Measurements from ENCODE around the gene PCDH9. TPM values are rescaled to one million over a fixed set of nuclear protein-coding genes. Genes with fewer than 3 reads are reported as not detected.

PCDH9 gene
- total RNA-seq, 3 donors from 2014 or later, result 0.13 to 0.38 (median 0.13) TPM

GRCh38 chr13:66362485-66362884 lies 867.7 kb downstream of the PCDH9 start:
- no peak for DNase-seq
- H3K9me3 Mint-ChIP-seq, result no peaks in the 10 kb centered on the region
- no peak for ATAC-seq
- no peaks in the 10 kb centered on the region for H3K4me1 Mint-ChIP-seq (ENCODE audit: low read depth)
- no peaks in the 10 kb centered on the region for H3K27me3 Mint-ChIP-seq (ENCODE audit: low read depth)
- no peak overlapping the region for H3K4me3 Mint-ChIP-seq
- H3K36me3 Mint-ChIP-seq (ENCODE audit: insufficient read depth), result no peaks in the 10 kb centered on the region

DNA sequence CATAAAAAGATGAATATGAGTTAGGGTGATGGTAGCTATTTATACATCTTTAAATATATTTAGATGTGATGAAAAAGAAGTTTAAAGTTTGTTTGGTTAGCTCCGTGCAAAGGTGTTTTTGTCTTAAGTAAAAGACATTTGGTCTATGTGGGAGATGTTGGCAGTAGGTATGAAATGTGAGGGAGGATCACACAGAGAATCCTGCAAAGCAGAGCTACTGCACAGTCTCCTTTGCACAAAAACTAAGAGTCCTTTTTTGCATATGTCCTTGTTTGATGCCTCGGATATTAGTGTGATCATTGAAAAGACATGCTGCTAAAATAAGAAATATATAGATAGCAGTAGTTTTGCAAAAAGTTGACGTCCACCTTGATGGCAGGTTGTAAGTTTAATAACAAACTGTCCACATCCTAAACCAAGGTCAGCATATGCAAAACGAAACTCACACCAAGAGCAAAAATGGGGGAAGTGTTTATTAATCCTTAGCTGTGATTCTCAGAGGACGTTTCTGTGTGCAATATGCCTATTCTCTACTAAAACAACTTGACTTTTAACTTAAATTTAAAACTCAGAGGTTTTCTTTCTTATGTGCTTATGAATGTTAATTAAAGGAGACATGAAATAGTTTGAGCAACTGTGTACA lies 870.1 kb downstream of the PCDH9 start:
- ATAC-seq, result no peak
- H3K9me3 Mint-ChIP-seq, result no peaks in the 10 kb centered on the region
- no peak overlapping the region for H3K4me3 Mint-ChIP-seq
- no peaks in the 10 kb centered on the region for H3K36me3 Mint-ChIP-seq (ENCODE audit: insufficient read depth)
- DNase-seq, result no peak
- no peaks in the 10 kb centered on the region for H3K27me3 Mint-ChIP-seq (ENCODE audit: low read depth)
- H3K4me1 Mint-ChIP-seq (ENCODE audit: low read depth), result no peaks in the 10 kb centered on the region

- Mint-ChIP-seq H3K4me1 (ENCODE audit: low read depth) (no peaks in the 10 kb centered on the region), H3K4me3 (no peak overlapping the region), H3K9me3 (no peaks in the 10 kb centered on the region), H3K36me3 (ENCODE audit: insufficient read depth) (no peaks in the 10 kb centered on the region), H3K27me3 (ENCODE audit: low read depth) (no peaks in the 10 kb centered on the region)
- DNase-seq (no peak), ATAC-seq (no peak)
Measured at GRCh38 chr13:66359393-66359792, 870.7 kb downstream of the PCDH9 start.

DNA sequence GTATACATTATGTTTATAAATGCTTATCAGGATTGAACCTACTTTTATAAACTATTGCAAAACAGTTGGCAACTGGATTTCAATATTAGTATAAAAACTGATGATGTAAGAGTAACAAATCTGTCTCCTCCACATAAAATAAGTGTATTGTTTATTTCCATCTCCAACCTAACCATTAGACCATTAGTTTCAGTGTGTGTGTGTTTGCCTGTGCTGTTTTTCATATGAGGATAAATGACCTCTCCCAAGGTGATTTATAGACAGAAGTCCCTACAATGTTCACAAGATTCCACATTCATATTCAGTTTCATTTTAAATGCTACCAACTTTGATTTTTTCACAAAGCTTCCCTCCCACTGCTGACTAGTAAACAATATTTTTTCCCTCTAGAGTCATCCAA lies 871.6 kb downstream of the PCDH9 start:
- no peaks in the 10 kb centered on the region for H3K36me3 Mint-ChIP-seq (ENCODE audit: insufficient read depth)
- H3K4me1 Mint-ChIP-seq (ENCODE audit: low read depth), result no peaks in the 10 kb centered on the region
- H3K4me3 Mint-ChIP-seq, result no peak overlapping the region
- no peaks in the 10 kb centered on the region for H3K27me3 Mint-ChIP-seq (ENCODE audit: low read depth)
- ATAC-seq (no peak), DNase-seq (no peak)
- H3K9me3 Mint-ChIP-seq, result no peaks in the 10 kb centered on the region

GRCh38 chr13:66357463-66357862 lies 872.7 kb downstream of the PCDH9 start:
- H3K27me3 Mint-ChIP-seq (ENCODE audit: low read depth), result no peaks in the 10 kb centered on the region
- DNase-seq, result no peak
- no peak overlapping the region for H3K4me3 Mint-ChIP-seq
- no peaks in the 10 kb centered on the region for H3K4me1 Mint-ChIP-seq (ENCODE audit: low read depth)
- no peaks in the 10 kb centered on the region for H3K36me3 Mint-ChIP-seq (ENCODE audit: insufficient read depth)
- ATAC-seq, result no peak
- no peaks in the 10 kb centered on the region for H3K9me3 Mint-ChIP-seq

GRCh38 chr13:66354879-66355751 lies 875.0 kb downstream of the PCDH9 start:
- Mint-ChIP-seq H3K36me3 (ENCODE audit: insufficient read depth) (no peaks in the 10 kb centered on the region), H3K9me3 (peaks cover 6% of the 10 kb centered on the region), H3K4me1 (ENCODE audit: low read depth) (no peaks in the 10 kb centered on the region), H3K4me3 (no peak overlapping the region), H3K27me3 (ENCODE audit: low read depth) (no peaks in the 10 kb centered on the region)
- ATAC-seq (no peak), DNase-seq (no peak)

DNA sequence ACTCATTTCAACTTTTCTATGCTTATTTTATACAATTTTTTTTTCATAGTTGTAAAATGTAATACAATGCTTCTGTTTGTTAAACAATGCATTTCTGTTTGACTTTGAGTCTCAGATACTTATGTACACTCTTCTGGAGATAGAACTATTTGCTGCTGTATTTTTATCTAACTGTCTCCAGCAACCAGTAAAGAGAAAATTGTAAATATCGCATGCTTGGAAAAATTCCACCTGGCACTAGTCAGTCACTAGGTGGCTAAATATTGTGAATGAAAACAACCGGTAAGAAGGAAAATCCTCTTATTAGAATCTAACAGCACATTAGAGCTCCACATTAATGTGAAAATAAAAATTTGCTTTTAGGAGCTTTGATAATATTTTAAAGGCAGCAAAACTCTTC lies 876.5 kb downstream of the PCDH9 start:
- no peaks in the 10 kb centered on the region for H3K27me3 Mint-ChIP-seq (ENCODE audit: low read depth)
- ATAC-seq, result no peak
- DNase-seq, result no peak
- H3K36me3 Mint-ChIP-seq (ENCODE audit: insufficient read depth), result no peaks in the 10 kb centered on the region
- H3K9me3 Mint-ChIP-seq, result peaks cover 10% of the 10 kb centered on the region
- no peak overlapping the region for H3K4me3 Mint-ChIP-seq
- H3K4me1 Mint-ChIP-seq (ENCODE audit: low read depth), result no peaks in the 10 kb centered on the region

GRCh38 chr13:66349966-66350365 lies 880.2 kb downstream of the PCDH9 start:
- no peak for ATAC-seq

GRCh38 chr13:66348745-66349690 lies 881.1 kb downstream of the PCDH9 start:
- no peaks in the 10 kb centered on the region for H3K36me3 Mint-ChIP-seq (ENCODE audit: insufficient read depth)
- peaks cover 25% of the 10 kb centered on the region for H3K9me3 Mint-ChIP-seq
- H3K4me3 Mint-ChIP-seq, result no peak overlapping the region
- H3K4me1 Mint-ChIP-seq (ENCODE audit: low read depth), result no peaks in the 10 kb centered on the region
- ATAC-seq (no peak), DNase-seq (no peak)
- no peaks in the 10 kb centered on the region for H3K27me3 Mint-ChIP-seq (ENCODE audit: low read depth)

More at GRCh38 chr13:66349966-66350365, 880.2 kb downstream of the PCDH9 start:
- Mint-ChIP-seq H3K36me3 (ENCODE audit: insufficient read depth) (no peaks in the 10 kb centered on the region), H3K4me3 (no peak overlapping the region), H3K27me3 (ENCODE audit: low read depth) (no peaks in the 10 kb centered on the region), H3K9me3 (peaks cover 22% of the 10 kb centered on the region), H3K4me1 (ENCODE audit: low read depth) (no peaks in the 10 kb centered on the region)
- DNase-seq, result no peak

- H3K4me1 Mint-ChIP-seq (ENCODE audit: low read depth), result no peaks in the 10 kb centered on the region
- H3K4me3 Mint-ChIP-seq, result no peak overlapping the region
- DNase-seq, result no peak
- no peaks in the 10 kb centered on the region for H3K36me3 Mint-ChIP-seq (ENCODE audit: insufficient read depth)
- H3K9me3 Mint-ChIP-seq, result peaks cover 25% of the 10 kb centered on the region
- no peak for ATAC-seq
- no peaks in the 10 kb centered on the region for H3K27me3 Mint-ChIP-seq (ENCODE audit: low read depth)
Measured at GRCh38 chr13:66347486-66348117, 882.5 kb downstream of the PCDH9 start.

GRCh38 chr13:66345971-66346370 lies 884.2 kb downstream of the PCDH9 start:
- Mint-ChIP-seq H3K4me3 (no peak overlapping the region), H3K36me3 (ENCODE audit: insufficient read depth) (no peaks in the 10 kb centered on the region), H3K27me3 (ENCODE audit: low read depth) (no peaks in the 10 kb centered on the region), H3K9me3 (peaks cover 28% of the 10 kb centered on the region), H3K4me1 (ENCODE audit: low read depth) (no peaks in the 10 kb centered on the region)
- no peak for ATAC-seq
- DNase-seq, result no peak

DNA sequence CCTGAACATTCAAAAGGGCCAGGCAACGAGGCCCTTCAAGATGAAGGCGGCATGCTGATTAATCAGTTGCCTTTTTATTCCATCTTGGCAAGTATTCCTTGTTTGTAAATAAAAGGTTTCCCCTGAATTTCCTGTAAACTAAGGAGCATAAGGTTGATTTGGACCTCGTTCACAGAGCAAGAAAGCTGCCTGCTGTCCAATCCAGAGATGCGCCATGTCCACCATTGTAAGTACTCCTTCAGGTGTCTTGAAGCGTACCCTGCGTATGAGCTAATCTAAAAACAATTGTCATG lies 884.7 kb downstream of the PCDH9 start:
- Mint-ChIP-seq H3K4me3 (no peak overlapping the region), H3K4me1 (ENCODE audit: low read depth) (no peaks in the 10 kb centered on the region), H3K27me3 (ENCODE audit: low read depth) (no peaks in the 10 kb centered on the region), H3K9me3 (peaks cover 25% of the 10 kb centered on the region), H3K36me3 (ENCODE audit: insufficient read depth) (no peaks in the 10 kb centered on the region)
- DNase-seq (no peak), ATAC-seq (no peak)

DNA sequence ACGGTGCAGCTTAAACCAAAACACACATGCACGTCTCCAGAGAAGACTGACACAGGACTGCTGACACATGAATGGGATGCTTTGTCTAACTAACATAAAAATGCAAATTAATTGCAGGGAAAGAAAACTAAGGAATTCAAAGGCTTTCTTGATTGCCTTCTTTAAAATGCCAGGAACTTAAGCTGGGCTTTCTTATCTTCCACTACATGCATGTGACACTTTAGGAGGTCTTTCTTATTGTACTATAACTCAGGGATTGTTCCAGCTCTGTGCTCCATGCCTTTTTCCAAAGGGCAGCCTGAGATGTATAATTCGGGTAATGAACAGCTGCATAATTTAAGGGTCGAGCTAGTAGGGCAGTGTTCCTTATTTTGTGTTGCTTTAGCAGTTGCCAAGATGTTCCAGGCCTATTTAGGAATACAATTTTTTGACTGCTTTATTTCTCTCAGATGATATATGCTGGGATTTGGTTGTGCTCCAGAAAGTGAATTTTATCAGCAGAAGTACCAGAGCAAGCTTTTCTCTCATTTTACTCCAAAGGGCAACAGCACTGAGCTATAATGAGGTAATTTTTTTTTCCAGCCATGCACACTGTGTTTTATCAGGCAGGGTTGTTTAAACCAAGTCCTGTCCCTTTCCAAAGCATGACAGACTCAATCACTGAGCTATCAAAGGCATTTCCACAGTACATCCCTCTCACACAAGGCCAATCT lies 885.2 kb downstream of the PCDH9 start:
- Mint-ChIP-seq H3K27me3 (ENCODE audit: low read depth) (no peaks in the 10 kb centered on the region), H3K36me3 (ENCODE audit: insufficient read depth) (no peaks in the 10 kb centered on the region), H3K4me1 (ENCODE audit: low read depth) (no peaks in the 10 kb centered on the region), H3K9me3 (peaks cover 20% of the 10 kb centered on the region), H3K4me3 (no peak overlapping the region)
- no peak for ATAC-seq
- DNase-seq, result no peak
